K562 (cell line): Measurements from ENCODE around the gene SPATA33. TPM values are rescaled to one million over a fixed set of nuclear protein-coding genes. Genes with fewer than 3 reads are reported as not detected.
A peak's percentile ranks its signal among the peaks of the same experiment; 100 is the strongest.

Experiments used
- HDAC3 ChIP-seq: fragments of 450-650 bp; IDR thresholded peaks from 2 replicates; pipeline ENCODE4 v1.6.1; 2018; ENCODE audit warnings: borderline replicate concordance, mild to moderate bottlenecking, moderate library complexity; ENCODE audit not compliant: partially characterized antibody
- NR4A1 ChIP-seq, 2 experiments: fragments of 250-450 bp in 1 of 2; fragments of 450-650 bp in 1 of 2; sonication (Bioruptor Pico) in 1 of 2; IDR thresholded peaks; 2 replicates each; pipeline versions ENCODE4 v1.4.0 to v1.6.1; 2016 to 2020; ENCODE audit warnings: mild to moderate bottlenecking in 2 of 2, missing compliant biosample characterization in 1 of 2, missing genetic modification characterization in 1 of 2, moderate library complexity in 1 of 2
- RBM39 ChIP-seq: fragments of 200-400 bp; formaldehyde crosslinking; optimal IDR thresholded peaks from 2 replicates; pipeline ENCODE3; 2018; ENCODE audit warnings: low read depth, low read length
- REST ChIP-seq, 2 experiments: fragments of 450-650 bp; formaldehyde crosslinking in 1 of 2; IDR thresholded peaks; 2 replicates each; pipeline versions ENCODE4 v1.4.0 to v1.6.1; 2014 to 2020; ENCODE audit warnings: mild to moderate bottlenecking in 2 of 2, borderline replicate concordance in 1 of 2, low read depth in 1 of 2
- TOE1 ChIP-seq, 2 experiments: fragments of 450-650 bp in 1 of 2; sonication (generic) in 1 of 2; formaldehyde crosslinking in 1 of 2; IDR thresholded peaks; 2 replicates each; pipeline versions ENCODE4 v1.7.1 to v1.8.0; 2016 to 2022; ENCODE audit warnings: borderline replicate concordance in 2 of 2, mild to moderate bottlenecking in 2 of 2, antibody characterized with exemption in 1 of 2, inconsistent platforms in 1 of 2, low read depth in 1 of 2, missing genetic modification reagents in 1 of 2, moderate library complexity in 1 of 2
- VEZF1 ChIP-seq: fragments of 200-800 bp; sonication (Bioruptor generic); IDR thresholded peaks from 2 replicates; pipeline ENCODE4 v1.6.1; 2017; ENCODE audit warnings: missing genetic modification characterization, missing compliant biosample characterization
- ZBTB17 ChIP-seq: fragments of 450-650 bp; formaldehyde crosslinking; IDR thresholded peaks from 2 replicates; pipeline ENCODE4 v1.4.0; 2020; ENCODE audit warnings: mild to moderate bottlenecking
- ZNF766 ChIP-seq: fragments of 200-800 bp; sonication (Bioruptor generic); conservative IDR thresholded peaks from 2 replicates; pipeline ENCODE4 v1.6.1; 2016; ENCODE audit warnings: missing genetic modification characterization, missing compliant biosample characterization
- polyA plus RNA-seq, 8 experiments: library from polyadenylated mRNA; depleted of rRNA in 4 of 8; stranded (reverse) in 5 of 8; unstranded in 3 of 8; fragments of >200 nt; fragmentation: Nextera tagmentation in 2 of 8; fragmentation: Illumina TruSeq in 1 of 8; extraction: Ambion mirVana in 2 of 8; extraction: Trizol in 1 of 8; gene quantifications; 2 replicates each; pipeline versions ENCODE4 v1.2.1 to v1.2.3, GENCODE V29; 2011 to 2014; ENCODE audit warnings: inconsistent platforms in 1 of 8, missing spikeins in 1 of 8
- total RNA-seq, 7 experiments: library from RNA; depleted of rRNA in 6 of 7; stranded (reverse); fragments of >200 nt in 6 of 7; fragmentation: Illumina TruSeq in 2 of 7; extraction: Trizol in 2 of 7; gene quantifications; 2 replicates each; pipeline versions ENCODE4 v1.2.1 to v1.2.3, GENCODE V29; 2011 to 2021; ENCODE audit warnings: low replicate concordance in 1 of 7
- TF ChIP-seq, protein P1 (sequence below), 2 experiments: IDR thresholded peaks; 2 replicates each; pipeline ENCODE4 v1.6.1; 2012; ENCODE audit warnings: improper control_type of control experiment in 2 of 2, low read depth in 2 of 2, low read length in 2 of 2, borderline replicate concordance in 1 of 2
- TF ChIP-seq, protein P2 (sequence below): fragments of 450-650 bp; conservative IDR thresholded peaks from 2 replicates; pipeline ENCODE4 v1.6.1; 2016; ENCODE audit warnings: missing genetic modification characterization, low read depth, mild to moderate bottlenecking, control low read depth, missing compliant biosample characterization

Gene SPATA33
- total and polyA plus RNA-seq, 9 of the 15 experiments (the other 6 are each of a cell fraction or from before 2014, with no cell fraction given) = 4.0 to 20.0 (median 11.8) TPM

GRCh38 chr16:89657442-89658220 is at the start of gene SPATA33, which contains the start of gene CHMP1A (continued):
- TF ChIP-seq RBM39 (no peak), VEZF1 (CRISPR knock-in tag) (peak; percentile 86), ZBTB17 (CRISPR knock-in tag) (peak; percentile 25; the same call in 1 of the 2 replicates), HDAC3 (no peak), TOE1 (IDR thresholded peaks at IDR 0.05; ENCODE audit: borderline replicate concordance) (no peak), TOE1 (CRISPR knock-in tag; IDR thresholded peaks at IDR 0.05; ENCODE audit: borderline replicate concordance, low read depth) (no peak), NR4A1 (CRISPR knock-in tag; IDR thresholded peaks at IDR 0.05) (no peak), NR4A1 (tag; IDR thresholded peaks at IDR 0.05) (no peak), ZNF766 (CRISPR knock-in tag) (no peak), REST (IDR thresholded peaks at IDR 0.05; ENCODE audit: borderline replicate concordance) (no peak), REST (CRISPR knock-in tag; IDR thresholded peaks at IDR 0.05; ENCODE audit: low read depth) (peak; percentile 73; the same call in 1 of the 2 replicates)
- TF ChIP-seq, protein P1, sequence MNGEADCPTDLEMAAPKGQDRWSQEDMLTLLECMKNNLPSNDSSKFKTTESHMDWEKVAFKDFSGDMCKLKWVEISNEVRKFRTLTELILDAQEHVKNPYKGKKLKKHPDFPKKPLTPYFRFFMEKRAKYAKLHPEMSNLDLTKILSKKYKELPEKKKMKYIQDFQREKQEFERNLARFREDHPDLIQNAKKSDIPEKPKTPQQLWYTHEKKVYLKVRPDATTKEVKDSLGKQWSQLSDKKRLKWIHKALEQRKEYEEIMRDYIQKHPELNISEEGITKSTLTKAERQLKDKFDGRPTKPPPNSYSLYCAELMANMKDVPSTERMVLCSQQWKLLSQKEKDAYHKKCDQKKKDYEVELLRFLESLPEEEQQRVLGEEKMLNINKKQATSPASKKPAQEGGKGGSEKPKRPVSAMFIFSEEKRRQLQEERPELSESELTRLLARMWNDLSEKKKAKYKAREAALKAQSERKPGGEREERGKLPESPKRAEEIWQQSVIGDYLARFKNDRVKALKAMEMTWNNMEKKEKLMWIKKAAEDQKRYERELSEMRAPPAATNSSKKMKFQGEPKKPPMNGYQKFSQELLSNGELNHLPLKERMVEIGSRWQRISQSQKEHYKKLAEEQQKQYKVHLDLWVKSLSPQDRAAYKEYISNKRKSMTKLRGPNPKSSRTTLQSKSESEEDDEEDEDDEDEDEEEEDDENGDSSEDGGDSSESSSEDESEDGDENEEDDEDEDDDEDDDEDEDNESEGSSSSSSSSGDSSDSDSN (IDR thresholded peaks at IDR 0.05; ENCODE audit: borderline replicate concordance in 1 of 2, low read depth in 2 of 2, low read length in 2 of 2) = no peak; a peak in 1 of 4 replicates
- TF ChIP-seq, protein P2, sequence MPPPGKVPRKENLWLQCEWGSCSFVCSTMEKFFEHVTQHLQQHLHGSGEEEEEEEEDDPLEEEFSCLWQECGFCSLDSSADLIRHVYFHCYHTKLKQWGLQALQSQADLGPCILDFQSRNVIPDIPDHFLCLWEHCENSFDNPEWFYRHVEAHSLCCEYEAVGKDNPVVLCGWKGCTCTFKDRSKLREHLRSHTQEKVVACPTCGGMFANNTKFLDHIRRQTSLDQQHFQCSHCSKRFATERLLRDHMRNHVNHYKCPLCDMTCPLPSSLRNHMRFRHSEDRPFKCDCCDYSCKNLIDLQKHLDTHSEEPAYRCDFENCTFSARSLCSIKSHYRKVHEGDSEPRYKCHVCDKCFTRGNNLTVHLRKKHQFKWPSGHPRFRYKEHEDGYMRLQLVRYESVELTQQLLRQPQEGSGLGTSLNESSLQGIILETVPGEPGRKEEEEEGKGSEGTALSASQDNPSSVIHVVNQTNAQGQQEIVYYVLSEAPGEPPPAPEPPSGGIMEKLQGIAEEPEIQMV = no peak
